Thyroid gland (tissue), 4 donors: ENCODE results near the gene CCDC116.

Source experiments
- POLR2A ChIP-seq, 2 donors: fragments of 450-650 bp; IDR thresholded peaks; one replicate each; pipeline ENCODE4 v1.6.1; 2017; ENCODE audit warnings: antibody characterized with exemption in 2 of 2, mild to moderate bottlenecking in 2 of 2, moderate library complexity in 1 of 2
- TF ChIP-seq, protein P1 (sequence below), 6 experiments: fragments of 200-600 bp in 3 of 6; fragments of 450-650 bp in 3 of 6; sonication (generic) in 3 of 6; IDR thresholded peaks; one replicate each; pipeline ENCODE4 v1.5.1; 2016 to 2019; ENCODE audit warnings: antibody characterized with exemption in 6 of 6, mild to moderate bottlenecking in 2 of 6, inconsistent platforms in 1 of 6, moderate library complexity in 1 of 6

GRCh38 chr22:21666786-21667185 lies 34.2 kb downstream of the CCDC116 start:
- TF ChIP-seq, protein P1, sequence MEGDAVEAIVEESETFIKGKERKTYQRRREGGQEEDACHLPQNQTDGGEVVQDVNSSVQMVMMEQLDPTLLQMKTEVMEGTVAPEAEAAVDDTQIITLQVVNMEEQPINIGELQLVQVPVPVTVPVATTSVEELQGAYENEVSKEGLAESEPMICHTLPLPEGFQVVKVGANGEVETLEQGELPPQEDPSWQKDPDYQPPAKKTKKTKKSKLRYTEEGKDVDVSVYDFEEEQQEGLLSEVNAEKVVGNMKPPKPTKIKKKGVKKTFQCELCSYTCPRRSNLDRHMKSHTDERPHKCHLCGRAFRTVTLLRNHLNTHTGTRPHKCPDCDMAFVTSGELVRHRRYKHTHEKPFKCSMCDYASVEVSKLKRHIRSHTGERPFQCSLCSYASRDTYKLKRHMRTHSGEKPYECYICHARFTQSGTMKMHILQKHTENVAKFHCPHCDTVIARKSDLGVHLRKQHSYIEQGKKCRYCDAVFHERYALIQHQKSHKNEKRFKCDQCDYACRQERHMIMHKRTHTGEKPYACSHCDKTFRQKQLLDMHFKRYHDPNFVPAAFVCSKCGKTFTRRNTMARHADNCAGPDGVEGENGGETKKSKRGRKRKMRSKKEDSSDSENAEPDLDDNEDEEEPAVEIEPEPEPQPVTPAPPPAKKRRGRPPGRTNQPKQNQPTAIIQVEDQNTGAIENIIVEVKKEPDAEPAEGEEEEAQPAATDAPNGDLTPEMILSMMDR (IDR thresholded peaks at IDR 0.05) = no peak
- TF ChIP-seq POLR2A (IDR thresholded peaks at IDR 0.05) = no peak
